HEK293T (cell line): ENCODE measurements around the gene CFAP299.

Source experiments
- ARNT ChIP-seq: fragments of 450-650 bp; IDR thresholded peaks from 2 replicates; pipeline ENCODE4 v1.6.1; 2017; ENCODE audit warnings: mild to moderate bottlenecking
- BHLHE40 ChIP-seq: fragments of 450-650 bp; IDR thresholded peaks from 2 replicates; pipeline ENCODE4 v1.6.1; 2016; ENCODE audit warnings: mild to moderate bottlenecking, moderate library complexity, borderline replicate concordance
- CTBP1 ChIP-seq: fragments of 450-650 bp; IDR thresholded peaks from 2 replicates; pipeline ENCODE4 v1.6.1; 2016; ENCODE audit warnings: borderline replicate concordance
- ELF4 ChIP-seq: fragments of 450-650 bp; IDR thresholded peaks from 2 replicates; pipeline ENCODE4 v1.6.1; 2017; ENCODE audit warnings: antibody characterized with exemption
- FOXK2 ChIP-seq: fragments of 450-650 bp; IDR thresholded peaks from 2 replicates; pipeline ENCODE4 v1.6.1; 2016; ENCODE audit warnings: mild to moderate bottlenecking
- FOXM1 ChIP-seq: fragments of 450-650 bp; IDR thresholded peaks from 2 replicates; pipeline ENCODE4 v1.6.1; 2017; ENCODE audit warnings: mild to moderate bottlenecking, borderline replicate concordance
- HDGF ChIP-seq: fragments of 450-650 bp; IDR thresholded peaks from 2 replicates; pipeline ENCODE4 v1.6.1; 2017; ENCODE audit warnings: antibody characterized with exemption, borderline replicate concordance
- L3MBTL2 ChIP-seq: fragments of 450-650 bp; conservative IDR thresholded peaks from 2 replicates; pipeline ENCODE4 v1.6.1; 2016; ENCODE audit warnings: mild to moderate bottlenecking
- LEF1 ChIP-seq: fragments of 450-650 bp; IDR thresholded peaks from 2 replicates; pipeline ENCODE4 v1.6.1; 2017; ENCODE audit warnings: mild to moderate bottlenecking, borderline replicate concordance
- NFRKB ChIP-seq: fragments of 450-650 bp; IDR thresholded peaks from 2 replicates; pipeline ENCODE4 v1.6.1; 2016; ENCODE audit warnings: mild to moderate bottlenecking, moderate library complexity
- PKNOX1 ChIP-seq: fragments of 450-650 bp; IDR thresholded peaks from 2 replicates; pipeline ENCODE4 v1.6.1; 2016
- SP1 ChIP-seq: fragments of 450-650 bp; IDR thresholded peaks from 2 replicates; pipeline ENCODE4 v1.6.1; 2017
- SUZ12 ChIP-seq: fragments of 450-650 bp; IDR thresholded peaks from 2 replicates; pipeline ENCODE4 v1.6.1; 2016; ENCODE audit warnings: mild to moderate bottlenecking
- ZNF384 ChIP-seq: fragments of 450-650 bp; IDR thresholded peaks from 2 replicates; pipeline ENCODE4 v1.6.1; 2016

- TF ChIP-seq ARNT (no peak), SP1 (no peak), ZNF384 (no peak), SUZ12 (no peak), BHLHE40 (no peak), ELF4 (no peak), LEF1 (no peak), HDGF (no peak), FOXM1 (no peak), FOXK2 (no peak), PKNOX1 (no peak), NFRKB (no peak), L3MBTL2 (no peak), CTBP1 (no peak)
Observed at GRCh38 chr4:80486603-80487002, 151.1 kb downstream of the CFAP299 start.
